ENCODE measurements around the gene HDAC4. TPM values are rescaled to one million over a fixed set of nuclear protein-coding genes. Genes with fewer than 3 reads are reported as not detected.

The HDAC4 gene
- total RNA-seq, 1 donor from 2014 or later = 39.0 TPM

DNA sequence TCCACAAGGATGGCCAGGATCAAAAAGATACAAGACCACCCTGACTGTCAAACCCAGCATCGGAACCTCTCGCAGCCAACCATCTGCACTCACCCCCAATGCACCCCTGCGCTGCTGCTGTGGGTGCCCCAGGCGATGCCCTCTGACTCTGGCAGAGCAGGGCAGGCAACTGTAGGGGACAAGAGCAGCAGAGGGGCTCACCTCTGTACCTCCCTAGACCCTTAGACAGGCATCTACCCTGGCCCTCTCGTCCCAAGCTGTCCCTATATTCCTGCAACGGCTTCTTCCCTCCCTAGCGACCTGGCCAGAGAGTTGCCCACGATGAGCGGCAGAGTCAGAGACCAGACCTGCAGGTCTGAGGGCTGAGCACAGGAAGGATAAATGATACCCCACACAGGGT is 128.2 kb downstream of the HDAC4 start:
- Mint-ChIP-seq H3K27ac (no peak overlapping the region), H3K9me3 (no peaks in the 10 kb centered on the region), H3K27me3 (no peaks in the 10 kb centered on the region), H3K4me3 (no peak overlapping the region), H3K36me3 (no peaks in the 10 kb centered on the region), H3K4me1 (ENCODE audit: unreplicated experiment) (peaks cover 71% of the 10 kb centered on the region)
- TF ChIP-seq, protein P1, sequence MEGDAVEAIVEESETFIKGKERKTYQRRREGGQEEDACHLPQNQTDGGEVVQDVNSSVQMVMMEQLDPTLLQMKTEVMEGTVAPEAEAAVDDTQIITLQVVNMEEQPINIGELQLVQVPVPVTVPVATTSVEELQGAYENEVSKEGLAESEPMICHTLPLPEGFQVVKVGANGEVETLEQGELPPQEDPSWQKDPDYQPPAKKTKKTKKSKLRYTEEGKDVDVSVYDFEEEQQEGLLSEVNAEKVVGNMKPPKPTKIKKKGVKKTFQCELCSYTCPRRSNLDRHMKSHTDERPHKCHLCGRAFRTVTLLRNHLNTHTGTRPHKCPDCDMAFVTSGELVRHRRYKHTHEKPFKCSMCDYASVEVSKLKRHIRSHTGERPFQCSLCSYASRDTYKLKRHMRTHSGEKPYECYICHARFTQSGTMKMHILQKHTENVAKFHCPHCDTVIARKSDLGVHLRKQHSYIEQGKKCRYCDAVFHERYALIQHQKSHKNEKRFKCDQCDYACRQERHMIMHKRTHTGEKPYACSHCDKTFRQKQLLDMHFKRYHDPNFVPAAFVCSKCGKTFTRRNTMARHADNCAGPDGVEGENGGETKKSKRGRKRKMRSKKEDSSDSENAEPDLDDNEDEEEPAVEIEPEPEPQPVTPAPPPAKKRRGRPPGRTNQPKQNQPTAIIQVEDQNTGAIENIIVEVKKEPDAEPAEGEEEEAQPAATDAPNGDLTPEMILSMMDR (conservative IDR thresholded peaks at IDR 0.05) = no peak
- DNase-seq (ENCODE audit: extremely low spot score, unreplicated experiment) = no peak

DNA sequence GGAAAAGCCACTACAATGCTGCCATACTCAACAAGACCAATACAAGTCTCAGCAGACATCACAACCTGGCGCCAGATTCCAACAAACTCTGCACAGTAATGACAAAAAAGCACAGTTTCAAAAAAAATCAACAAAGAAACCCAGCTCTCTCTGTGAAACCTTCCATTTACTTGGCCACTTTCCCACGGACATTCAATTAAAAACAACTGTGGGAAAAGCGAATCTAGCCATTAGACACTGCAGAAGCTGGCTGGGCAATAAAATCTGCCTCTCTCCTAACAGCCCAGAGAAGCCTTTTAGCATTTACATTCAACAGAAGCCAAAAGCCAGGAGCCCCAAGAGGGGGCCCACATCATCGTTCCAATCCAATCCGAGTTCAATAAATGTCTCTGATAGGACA is 128.9 kb downstream of the HDAC4 start:
- Mint-ChIP-seq H3K4me3 (no peak overlapping the region), H3K36me3 (no peaks in the 10 kb centered on the region), H3K9me3 (no peaks in the 10 kb centered on the region), H3K4me1 (ENCODE audit: unreplicated experiment) (peaks cover 77% of the 10 kb centered on the region), H3K27ac (no peak overlapping the region), H3K27me3 (no peaks in the 10 kb centered on the region)
- no peak for DNase-seq (ENCODE audit: extremely low spot score, unreplicated experiment)
- TF ChIP-seq, protein P1 (conservative IDR thresholded peaks at IDR 0.05) = no peak

- no peaks in the 10 kb centered on the region for H3K9me3 Mint-ChIP-seq
- H3K27ac Mint-ChIP-seq = no peak overlapping the region
- peaks cover 79% of the 10 kb centered on the region for H3K4me1 Mint-ChIP-seq (ENCODE audit: unreplicated experiment)
These were observed 129.3 kb downstream of the HDAC4 start for GRCh38 chr2:239271471-239271870.

DNA sequence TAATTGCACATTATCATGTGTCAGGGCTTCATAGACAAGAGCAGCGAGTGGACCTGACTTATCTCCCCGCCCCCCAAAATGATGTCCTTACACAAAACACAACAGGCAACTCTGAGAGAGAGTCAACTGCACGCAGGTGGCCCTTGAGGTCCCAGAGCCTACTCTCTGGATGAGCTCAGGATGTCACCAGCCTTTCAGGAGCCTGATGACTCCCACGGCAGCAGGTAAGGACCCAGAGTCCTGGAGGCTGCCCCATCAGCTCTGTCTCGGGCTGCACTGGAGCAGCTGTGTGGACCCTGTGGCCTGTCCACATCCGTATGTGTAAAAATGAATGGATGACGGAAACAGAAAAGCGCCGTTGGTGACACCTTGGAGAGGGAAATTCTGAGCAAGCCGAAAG is 130.9 kb downstream of the HDAC4 start:
- TF ChIP-seq, protein P1 (conservative IDR thresholded peaks at IDR 0.05) = no peak
- no peaks in the 10 kb centered on the region for H3K36me3 Mint-ChIP-seq
- H3K4me3 Mint-ChIP-seq = no peak overlapping the region
- DNase-seq (ENCODE audit: extremely low spot score, unreplicated experiment) = peak; percentile 50
- H3K4me1 Mint-ChIP-seq (ENCODE audit: unreplicated experiment) = peaks cover 81% of the 10 kb centered on the region
- no peaks in the 10 kb centered on the region for H3K9me3 Mint-ChIP-seq
- H3K27me3 Mint-ChIP-seq = no peaks in the 10 kb centered on the region
- H3K27ac Mint-ChIP-seq = no peak overlapping the region

More at GRCh38 chr2:239271471-239271870, 129.3 kb downstream of the HDAC4 start:
- no peaks in the 10 kb centered on the region for H3K36me3 Mint-ChIP-seq
- H3K4me3 Mint-ChIP-seq = no peak overlapping the region
- H3K27me3 Mint-ChIP-seq = no peaks in the 10 kb centered on the region
- TF ChIP-seq, protein P1 (conservative IDR thresholded peaks at IDR 0.05) = no peak
- DNase-seq (ENCODE audit: extremely low spot score, unreplicated experiment) = peak; percentile 47

DNA sequence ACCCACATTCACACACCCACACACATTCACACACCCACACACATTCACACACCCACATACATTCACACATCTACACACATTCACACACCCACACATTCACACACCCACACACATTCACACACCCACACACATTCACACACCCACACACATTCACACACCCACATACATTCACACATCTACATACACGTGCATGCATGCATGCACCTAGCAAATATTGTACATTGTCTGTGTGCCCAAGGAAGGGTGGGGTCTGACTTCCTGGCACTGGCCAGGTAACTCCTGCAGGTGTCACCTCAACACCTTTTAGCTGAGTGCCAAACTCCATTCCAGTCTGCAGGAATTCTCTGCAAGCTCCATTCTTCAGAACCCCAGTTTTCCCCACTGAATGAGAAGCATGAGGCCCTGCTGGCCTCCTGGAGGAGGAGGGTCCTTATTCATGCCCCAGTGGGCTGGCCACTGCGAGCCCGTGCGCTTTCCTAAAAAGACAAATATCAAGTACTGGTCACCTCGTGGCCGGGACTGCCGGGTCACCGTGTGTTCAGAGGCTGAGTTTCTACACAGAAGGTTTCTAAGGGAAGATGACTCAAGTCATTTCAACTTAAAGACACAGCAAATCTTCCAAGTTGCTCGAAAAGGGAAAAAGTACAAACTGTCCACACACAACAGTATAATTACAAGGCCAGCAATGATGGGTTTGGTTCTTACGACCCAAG is 131.5 kb downstream of the HDAC4 start:
- Mint-ChIP-seq H3K9me3 (no peaks in the 10 kb centered on the region), H3K27me3 (no peaks in the 10 kb centered on the region), H3K27ac (peak overlapping the region; percentile 10), H3K4me3 (no peak overlapping the region), H3K4me1 (ENCODE audit: unreplicated experiment) (peaks cover 80% of the 10 kb centered on the region), H3K36me3 (no peaks in the 10 kb centered on the region)
- no peak for DNase-seq (ENCODE audit: extremely low spot score, unreplicated experiment)
- TF ChIP-seq, protein P1 (conservative IDR thresholded peaks at IDR 0.05) = no peak

All from type B pancreatic cell (in vitro differentiated cells).